ENCODE results near the gene GNG5.

Gene GNG5

DNA sequence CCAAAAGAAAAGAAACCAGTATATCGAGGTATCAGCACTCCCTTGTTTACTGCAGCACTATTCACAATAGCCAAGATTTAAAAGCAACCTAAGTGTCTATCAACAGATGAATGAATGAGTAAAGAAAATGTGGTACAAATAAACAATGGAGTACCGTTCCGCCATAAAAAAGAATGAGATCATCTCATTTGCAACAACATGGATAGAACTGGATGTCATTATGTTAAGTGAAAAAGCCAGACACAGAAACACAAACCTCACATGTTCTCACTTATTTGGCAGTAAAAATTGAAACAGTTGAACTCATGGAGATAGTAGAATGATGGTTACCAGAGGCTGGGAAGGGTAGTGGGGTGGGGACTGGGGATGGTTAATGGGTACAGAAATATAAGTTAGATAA is 4.3 kb upstream of the GNG5 start:
- H3K4me2 ChIP-seq (ENCODE audit: insufficient read depth, low read length, poor library complexity, severe bottlenecking) = no peak overlapping the region
- H2BK15ac ChIP-seq (ENCODE audit: low read length) = no peak overlapping the region
- no peak overlapping the region for H3K4ac ChIP-seq (ENCODE audit: low read length)
- no CpG with 5 or more reads among the region's 3 CpGs for WGBS, 2 donors (ENCODE audit: extremely low coverage in 2 of 2, insufficient read length in 2 of 2, insufficient replicate concordance in 1 of 2)
- H3K36me3 ChIP-seq (replicated peaks in 1 of 2; ENCODE audit: control insufficient read depth in 2 of 2, insufficient read depth in 2 of 2, low read length in 2 of 2) = no peaks in the 10 kb centered on the region
- no peak overlapping the region for H2AK5ac ChIP-seq (ENCODE audit: low read depth, low read length)
- H3K18ac ChIP-seq (ENCODE audit: low read length) = no peak overlapping the region
- no peak overlapping the region for H3K23ac ChIP-seq (ENCODE audit: low read depth, low read length, poor library complexity)
- H3K14ac ChIP-seq (ENCODE audit: low read length) = no peak overlapping the region
- no peaks in the 10 kb centered on the region for H3K27me3 ChIP-seq (ENCODE audit: control insufficient read depth in 3 of 3, insufficient read depth in 3 of 3, low read depth in 1 of 3, low read length in 3 of 3)
- no peak overlapping the region for H3K9ac ChIP-seq (ENCODE audit: low read depth, low read length, poor library complexity)
- no peak overlapping the region for H2BK5ac ChIP-seq (ENCODE audit: low read length)
- no peak overlapping the region for H2BK12ac ChIP-seq (ENCODE audit: low read length)
- H3K9me3 ChIP-seq (replicated peaks in 1 of 2; ENCODE audit: control insufficient read depth in 2 of 2, insufficient read depth in 1 of 2, low read depth in 1 of 2, low read length in 2 of 2) = peaks cover 0 to 10% of the 10 kb centered on the region in 2 donors
- H3K4me1 ChIP-seq (ENCODE audit: control insufficient read depth in 2 of 2, insufficient read depth in 1 of 2, low read depth in 1 of 2, low read length in 2 of 2) = no peaks in the 10 kb centered on the region
- H4K8ac ChIP-seq (ENCODE audit: low read depth, low read length) = no peak overlapping the region
- no peak overlapping the region for H2AFZ ChIP-seq (ENCODE audit: low read length)
- no peak for DNase-seq (ENCODE audit: low spot score)
- H3K27ac ChIP-seq (replicated peaks; ENCODE audit: low read length) = no peak overlapping the region
- H3K79me1 ChIP-seq (ENCODE audit: low read depth, low read length) = no peaks in the 10 kb centered on the region
- H4K91ac ChIP-seq (ENCODE audit: low read depth, low read length, poor library complexity) = no peak overlapping the region
- no peak overlapping the region for H2BK120ac ChIP-seq (ENCODE audit: low read depth, low read length)
- H3K4me3 ChIP-seq (ENCODE audit: low read length in 2 of 2) = no peak overlapping the region

DNA sequence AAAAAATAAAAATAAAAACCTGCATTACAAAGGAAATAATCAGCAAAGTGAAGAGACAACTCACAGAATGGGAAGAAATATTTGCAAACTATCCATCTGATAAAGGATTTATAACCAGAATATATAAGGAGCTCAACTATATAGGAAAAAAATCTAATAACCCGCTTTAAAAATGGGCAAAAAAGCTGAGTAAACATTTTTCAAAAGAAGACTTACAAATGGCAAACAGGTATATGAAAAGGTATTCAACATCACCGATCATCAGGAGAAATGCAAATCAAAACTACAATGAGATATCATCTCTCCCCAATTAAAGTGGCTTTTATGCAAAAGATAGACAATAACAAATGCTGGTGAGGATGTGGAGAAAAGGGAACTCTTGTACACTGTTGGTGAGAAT is 3.8 kb upstream of the GNG5 start:
- no peak for DNase-seq (ENCODE audit: low spot score)
- H2BK12ac ChIP-seq (ENCODE audit: low read length) = no peak overlapping the region
- no peak overlapping the region for H2AFZ ChIP-seq (ENCODE audit: low read length)
- H3K36me3 ChIP-seq (replicated peaks in 1 of 2; ENCODE audit: control insufficient read depth in 2 of 2, insufficient read depth in 2 of 2, low read length in 2 of 2) = no peaks in the 10 kb centered on the region
- H4K8ac ChIP-seq (ENCODE audit: low read depth, low read length) = no peak overlapping the region
- no peak overlapping the region for H3K4me3 ChIP-seq (ENCODE audit: low read length in 2 of 2)
- H3K79me1 ChIP-seq (ENCODE audit: low read depth, low read length) = no peaks in the 10 kb centered on the region
- no peak overlapping the region for H3K27ac ChIP-seq (replicated peaks; ENCODE audit: low read length)
- H3K9me3 ChIP-seq (replicated peaks in 1 of 2; ENCODE audit: control insufficient read depth in 2 of 2, insufficient read depth in 1 of 2, low read depth in 1 of 2, low read length in 2 of 2) = peaks cover 0 to 10% of the 10 kb centered on the region in 2 donors
- H4K91ac ChIP-seq (ENCODE audit: low read depth, low read length, poor library complexity) = no peak overlapping the region
- no peak overlapping the region for H2BK120ac ChIP-seq (ENCODE audit: low read depth, low read length)
- no peak overlapping the region for H2BK5ac ChIP-seq (ENCODE audit: low read length)
- H3K18ac ChIP-seq (ENCODE audit: low read length) = no peak overlapping the region
- no peak overlapping the region for H3K9ac ChIP-seq (ENCODE audit: low read depth, low read length, poor library complexity)
- no peak overlapping the region for H3K4ac ChIP-seq (ENCODE audit: low read length)
- no peak overlapping the region for H3K23ac ChIP-seq (ENCODE audit: low read depth, low read length, poor library complexity)
- H3K27me3 ChIP-seq (ENCODE audit: control insufficient read depth in 3 of 3, insufficient read depth in 3 of 3, low read depth in 1 of 3, low read length in 3 of 3) = no peaks in the 10 kb centered on the region
- no peak overlapping the region for H3K14ac ChIP-seq (ENCODE audit: low read length)
- no peak overlapping the region for H2AK5ac ChIP-seq (ENCODE audit: low read depth, low read length)
- no CpG with 5 or more reads among the region's 2 CpGs for WGBS, 2 donors (ENCODE audit: extremely low coverage in 2 of 2, insufficient read length in 2 of 2, insufficient replicate concordance in 1 of 2)
- no peak overlapping the region for H3K4me2 ChIP-seq (ENCODE audit: insufficient read depth, low read length, poor library complexity, severe bottlenecking)
- no peak overlapping the region for H2BK15ac ChIP-seq (ENCODE audit: low read length)
- H3K4me1 ChIP-seq (ENCODE audit: control insufficient read depth in 2 of 2, insufficient read depth in 1 of 2, low read depth in 1 of 2, low read length in 2 of 2) = no peaks in the 10 kb centered on the region

GRCh38 chr1:84509029-84509428 is 2.6 kb upstream of the GNG5 start:
- H2BK12ac ChIP-seq (ENCODE audit: low read length) = no peak overlapping the region
- no CpG with 5 or more reads among the region's 4 CpGs for WGBS, 2 donors (ENCODE audit: extremely low coverage in 2 of 2, insufficient read length in 2 of 2, insufficient replicate concordance in 1 of 2)
- no peak overlapping the region for H3K23ac ChIP-seq (ENCODE audit: low read depth, low read length, poor library complexity)
- H2BK120ac ChIP-seq (ENCODE audit: low read depth, low read length) = no peak overlapping the region
- H2BK15ac ChIP-seq (ENCODE audit: low read length) = no peak overlapping the region
- no peaks in the 10 kb centered on the region for H3K36me3 ChIP-seq (replicated peaks in 1 of 2; ENCODE audit: control insufficient read depth in 2 of 2, insufficient read depth in 2 of 2, low read length in 2 of 2)
- H3K27ac ChIP-seq (replicated peaks; ENCODE audit: low read length) = no peak overlapping the region
- H3K4me3 ChIP-seq (ENCODE audit: low read length in 2 of 2) = no peak overlapping the region
- H3K9me3 ChIP-seq (replicated peaks in 1 of 2; ENCODE audit: control insufficient read depth in 2 of 2, insufficient read depth in 1 of 2, low read depth in 1 of 2, low read length in 2 of 2) = peaks cover 0 to 10% of the 10 kb centered on the region in 2 donors
- no peak overlapping the region for H4K8ac ChIP-seq (ENCODE audit: low read depth, low read length)
- H3K4me2 ChIP-seq (ENCODE audit: insufficient read depth, low read length, poor library complexity, severe bottlenecking) = no peak overlapping the region
- H3K79me1 ChIP-seq (ENCODE audit: low read depth, low read length) = no peaks in the 10 kb centered on the region
- H3K4me1 ChIP-seq (ENCODE audit: control insufficient read depth in 2 of 2, insufficient read depth in 1 of 2, low read depth in 1 of 2, low read length in 2 of 2) = peaks cover 0 to 2% of the 10 kb centered on the region in 2 donors
- H2BK5ac ChIP-seq (ENCODE audit: low read length) = no peak overlapping the region
- H4K91ac ChIP-seq (ENCODE audit: low read depth, low read length, poor library complexity) = no peak overlapping the region
- no peak overlapping the region for H2AFZ ChIP-seq (ENCODE audit: low read length)
- H3K14ac ChIP-seq (ENCODE audit: low read length) = no peak overlapping the region
- DNase-seq (ENCODE audit: low spot score) = no peak
- no peak overlapping the region for H3K4ac ChIP-seq (ENCODE audit: low read length)
- no peak overlapping the region for H3K18ac ChIP-seq (ENCODE audit: low read length)
- no peaks in the 10 kb centered on the region for H3K27me3 ChIP-seq (ENCODE audit: control insufficient read depth in 3 of 3, insufficient read depth in 3 of 3, low read depth in 1 of 3, low read length in 3 of 3)
- H2AK5ac ChIP-seq (ENCODE audit: low read depth, low read length) = no peak overlapping the region
- no peak overlapping the region for H3K9ac ChIP-seq (ENCODE audit: low read depth, low read length, poor library complexity)

DNA sequence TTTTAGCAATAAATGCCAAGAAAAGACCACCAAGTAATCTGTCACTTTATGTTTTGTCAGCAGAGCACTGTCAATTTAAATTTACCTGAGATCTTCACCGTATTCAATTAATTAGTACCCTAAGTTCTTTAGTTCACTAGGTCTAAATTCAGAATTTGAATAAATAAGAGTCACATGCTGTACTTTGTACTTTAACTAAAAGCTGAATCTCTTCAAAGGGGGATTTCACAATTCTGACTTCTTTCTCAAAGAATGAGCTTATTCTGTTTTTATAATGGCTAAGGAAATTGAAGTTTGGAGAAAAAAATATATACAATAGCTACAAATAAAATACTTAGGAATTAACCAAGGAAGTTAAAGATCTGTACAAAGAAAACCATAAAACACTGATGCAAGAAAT is 2.1 kb upstream of the GNG5 start:
- WGBS, 2 donors (ENCODE audit: extremely low coverage in 2 of 2, insufficient read length in 2 of 2, insufficient replicate concordance in 1 of 2) = no CpG with 5 or more reads among the region's 1 CpG
- no peak for DNase-seq (ENCODE audit: low spot score)

More for the DNA sequence above, 2.1 kb upstream of the GNG5 start:
- peaks cover 0 to 2% of the 10 kb centered on the region in 2 donors for H3K36me3 ChIP-seq (replicated peaks in 1 of 2; ENCODE audit: control insufficient read depth in 2 of 2, insufficient read depth in 2 of 2, low read length in 2 of 2)
- no peak overlapping the region for H4K91ac ChIP-seq (ENCODE audit: low read depth, low read length, poor library complexity)
- H3K9me3 ChIP-seq (replicated peaks in 1 of 2; ENCODE audit: control insufficient read depth in 2 of 2, insufficient read depth in 1 of 2, low read depth in 1 of 2, low read length in 2 of 2) = peaks cover 0 to 10% of the 10 kb centered on the region in 2 donors
- H4K8ac ChIP-seq (ENCODE audit: low read depth, low read length) = no peak overlapping the region
- H3K4me3 ChIP-seq (ENCODE audit: low read length in 2 of 2) = no peak overlapping the region
- no peaks in the 10 kb centered on the region for H3K79me1 ChIP-seq (ENCODE audit: low read depth, low read length)
- no peak overlapping the region for H2BK5ac ChIP-seq (ENCODE audit: low read length)
- no peak overlapping the region for H2AK5ac ChIP-seq (ENCODE audit: low read depth, low read length)
- no peak overlapping the region for H3K4ac ChIP-seq (ENCODE audit: low read length)
- H3K23ac ChIP-seq (ENCODE audit: low read depth, low read length, poor library complexity) = no peak overlapping the region
- H3K4me1 ChIP-seq (ENCODE audit: control insufficient read depth in 2 of 2, insufficient read depth in 1 of 2, low read depth in 1 of 2, low read length in 2 of 2) = peaks cover 0 to 7% of the 10 kb centered on the region in 2 donors
- no peak overlapping the region for H2BK15ac ChIP-seq (ENCODE audit: low read length)
- no peak overlapping the region for H3K14ac ChIP-seq (ENCODE audit: low read length)
- H2AFZ ChIP-seq (ENCODE audit: low read length) = no peak overlapping the region
- H2BK120ac ChIP-seq (ENCODE audit: low read depth, low read length) = no peak overlapping the region
- no peaks in the 10 kb centered on the region for H3K27me3 ChIP-seq (ENCODE audit: control insufficient read depth in 3 of 3, insufficient read depth in 3 of 3, low read depth in 1 of 3, low read length in 3 of 3)
- H2BK12ac ChIP-seq (ENCODE audit: low read length) = no peak overlapping the region
- no peak overlapping the region for H3K27ac ChIP-seq (replicated peaks; ENCODE audit: low read length)
- H3K4me2 ChIP-seq (ENCODE audit: insufficient read depth, low read length, poor library complexity, severe bottlenecking) = no peak overlapping the region
- no peak overlapping the region for H3K18ac ChIP-seq (ENCODE audit: low read length)
- no peak overlapping the region for H3K9ac ChIP-seq (ENCODE audit: low read depth, low read length, poor library complexity)

Data from neuronal stem cell (in vitro differentiated cells).